K562 (cell line): ENCODE data around the gene ASPA. TPM values are rescaled to one million over a fixed set of nuclear protein-coding genes. Genes with fewer than 3 reads are reported as not detected.
A peak's percentile ranks its signal among the peaks of the same experiment; 100 is the strongest.

ENCODE experiments used
- ATAC-seq: fragments of 200-7000 bp; cut with Tn5 transposase; 3 replicates; pipeline ENCODE4 v1.9.1; 2020; ENCODE audit warnings: moderate library complexity
- BruUV-seq: library from RNA; stranded (reverse); fragments of 400-500 nt; replicated peaks from 2 replicates; lab custom pipeline; 2021; lab: Mats Ljungman, UMichigan
- CTCF ChIA-PET: fragments of 300-600 bp; formaldehyde crosslinking; extraction: SDS; loops from one replicate; lab custom pipeline; 2021; ENCODE audit warnings: low intra/inter-chr PET ratio; lab: Yijun Ruan, JAX
- POLR2A ChIA-PET: fragments of 300-600, 350-650 bp; sonication (Branson Sonifier 250); formaldehyde crosslinking; extraction: SDS; loops from one replicate; lab custom pipeline; 2021; ENCODE audit warnings: antibody characterized with exemption, inconsistent platforms; lab: Yijun Ruan, JAX
- DNase-seq, 4 experiments: peaks; one replicate each; pipeline versions ENCODE4 v3.0.0 to v3.0.0-alpha.2; 2011 to 2018; ENCODE audit warnings: low spot score in 3 of 4, mixed read lengths in 3 of 4; ENCODE audit errors: extremely low read depth in 1 of 4
- FAIRE-seq: peaks from 2 replicates; lab custom pipeline; 2011; peaks lifted over from hg19 to GRCh38; lab: Jason Lieb, UNC
- H2AFZ ChIP-seq: 2 replicates; pipeline ENCODE4 v1.6.0; 2011; ENCODE audit warnings: low read depth, low read length, control low read depth, inconsistent platforms
- H3K27ac ChIP-seq: fragments of 200-600 bp; 3 replicates; pipeline ENCODE4 v1.8.0; 2011; ENCODE audit warnings: low read depth, mild to moderate bottlenecking, control low read depth, inconsistent platforms, low read length, moderate library complexity, mixed read lengths; ENCODE audit errors: extremely low read depth
- H3K27me3 ChIP-seq, 2 experiments: fragments of 300-600 bp in 1 of 2; 2 replicates in 1 of 2; 3 replicates in 1 of 2; pipeline versions ENCODE4 v1.6.0 to v1.8.0; 2011; ENCODE audit warnings: inconsistent platforms in 2 of 2, low read length in 2 of 2, mild to moderate bottlenecking in 1 of 2, mixed read lengths in 1 of 2, moderate library complexity in 1 of 2; ENCODE audit not compliant: control insufficient read depth in 2 of 2, insufficient read depth in 2 of 2
- H3K36me3 ChIP-seq: fragments of 300-600 bp; 3 replicates; pipeline ENCODE4 v1.8.0; 2011; ENCODE audit warnings: mild to moderate bottlenecking, low read length, inconsistent platforms; ENCODE audit not compliant: control insufficient read depth, insufficient read depth
- H3K4me1 ChIP-seq, 2 experiments: fragments of 200-600 bp in 1 of 2; replicated peaks in 1 of 2; 2 replicates in 1 of 2; 3 replicates in 1 of 2; pipeline versions ENCODE4 v1.5.1 to v1.8.0; 2011; ENCODE audit warnings: inconsistent platforms in 2 of 2, low read length in 2 of 2, mild to moderate bottlenecking in 1 of 2, mixed read lengths in 1 of 2, moderate library complexity in 1 of 2; ENCODE audit not compliant: control insufficient read depth in 2 of 2, insufficient read depth in 2 of 2
- H3K4me2 ChIP-seq: 2 replicates; pipeline ENCODE4 v1.6.1; 2011; ENCODE audit warnings: low read length, control low read depth, inconsistent platforms, mixed read lengths; ENCODE audit not compliant: insufficient read depth
- H3K4me3 ChIP-seq: fragments of 200-600 bp; sonication (generic), shearing (Covaris generic); 2 replicates; pipeline ENCODE4 v1.5.1; 2016; ENCODE audit warnings: control low read depth, inconsistent platforms
- H3K79me2 ChIP-seq: fragments of 200-600 bp; 3 replicates; pipeline ENCODE4 v1.8.0; 2011; ENCODE audit warnings: low read length, inconsistent platforms; ENCODE audit not compliant: control insufficient read depth, insufficient read depth
- H3K9ac ChIP-seq, 2 experiments: 2 replicates each; pipeline versions ENCODE4 v1.6.0 to v1.6.1; 2011; ENCODE audit warnings: low read depth in 2 of 2, low read length in 2 of 2, control low read depth in 1 of 2, inconsistent platforms in 1 of 2, mild to moderate bottlenecking in 1 of 2, mixed read lengths in 1 of 2; ENCODE audit not compliant: insufficient read depth in 1 of 2
- H3K9me1 ChIP-seq: one replicate; pipeline ENCODE4 v1.6.0; 2011; ENCODE audit warnings: inconsistent platforms, mild to moderate bottlenecking, low read length, moderate library complexity; ENCODE audit not compliant: control insufficient read depth, insufficient read depth
- H3K9me3 ChIP-seq: replicated peaks from 2 replicates; pipeline ENCODE4 v1.5.1; 2011; ENCODE audit warnings: low read depth, low read length, inconsistent platforms; ENCODE audit not compliant: control insufficient read depth, insufficient read depth
- H4K20me1 ChIP-seq: replicated peaks from 2 replicates; pipeline ENCODE4 v1.6.1; 2011; ENCODE audit warnings: low read length, inconsistent platforms, mixed read lengths; ENCODE audit not compliant: control insufficient read depth, insufficient read depth
- IFI16 ChIP-seq: fragments of 250-450 bp; sonication (Bioruptor Pico); IDR thresholded peaks from 2 replicates; pipeline ENCODE4 v2.1.2; 2022; ENCODE audit warnings: mild to moderate bottlenecking, inconsistent platforms
- MCM3 ChIP-seq: fragments of 450-650 bp; IDR thresholded peaks from 2 replicates; pipeline ENCODE4 v1.6.1; 2016
- STAG1 ChIP-seq: sonication (generic); formaldehyde crosslinking; IDR thresholded peaks from 2 replicates; pipeline ENCODE4 v1.5.0; 2020; ENCODE audit warnings: missing genetic modification reagents, borderline replicate concordance
- TBL1XR1 ChIP-seq, 2 experiments: IDR thresholded peaks; 2 replicates each; pipeline ENCODE4 v1.6.1; 2012; ENCODE audit warnings: improper control_type of control experiment in 2 of 2, low read length in 2 of 2, mild to moderate bottlenecking in 1 of 2
- USF1 ChIP-seq: sonication (generic); formaldehyde crosslinking; IDR thresholded peaks from 2 replicates; pipeline ENCODE4 v1.9.0; 2022; ENCODE audit warnings: mild to moderate bottlenecking, missing genetic modification reagents
- USF2 ChIP-seq: sonication (generic); formaldehyde crosslinking; IDR thresholded peaks from 2 replicates; pipeline ENCODE4 v1.5.0; 2020; ENCODE audit warnings: missing genetic modification reagents
- ZNF165 ChIP-seq: fragments of 250-450 bp; sonication (Bioruptor Pico); IDR thresholded peaks from 2 replicates; pipeline ENCODE4 v1.4.0; 2020; ENCODE audit warnings: borderline replicate concordance
- ZNF318 ChIP-seq, 2 experiments: fragments of 450-650 bp; IDR thresholded peaks; 2 replicates each; pipeline ENCODE4 v1.6.1; 2016; ENCODE audit warnings: mild to moderate bottlenecking in 2 of 2, borderline replicate concordance in 1 of 2, low read depth in 1 of 2, moderate library complexity in 1 of 2
- WGBS: fragments of 100-300 bp; shearing (Covaris generic); methylation state at CpG from one replicate; pipeline ENCODE4 v1.1.6; 2016; ENCODE audit warnings: low coverage, mixed read lengths; ENCODE audit not compliant: insufficient coverage; ENCODE audit errors: missing lambda C conversion rate; 5-methylcytosine and 5-hydroxymethylcytosine counted together
- in situ Hi-C: fragments of 300-500 bp; cut with MboI; formaldehyde crosslinking; loops from 4 replicates; pipeline ENCODE4 v1.15.0; 2018; ENCODE audit warnings: inconsistent platforms, mixed read lengths
- intact Hi-C: fragments of 100-400 bp; cut with micrococcal nuclease; formaldehyde crosslinking; loops from 2 replicates; pipeline ENCODE4 v1.14.2; 2022
- polyA plus RNA-seq, 8 experiments: library from polyadenylated mRNA; depleted of rRNA in 4 of 8; stranded (reverse) in 5 of 8; unstranded in 3 of 8; fragments of >200 nt; fragmentation: Nextera tagmentation in 2 of 8; fragmentation: Illumina TruSeq in 1 of 8; extraction: Ambion mirVana in 2 of 8; extraction: Trizol in 1 of 8; gene quantifications; 2 replicates each; pipeline versions ENCODE4 v1.2.1 to v1.2.3, GENCODE V29; 2011 to 2014; ENCODE audit warnings: inconsistent platforms in 1 of 8, missing spikeins in 1 of 8
- total RNA-seq, 7 experiments: library from RNA; depleted of rRNA in 6 of 7; stranded (reverse); fragments of >200 nt in 6 of 7; fragmentation: Illumina TruSeq in 2 of 7; extraction: Trizol in 2 of 7; gene quantifications; 2 replicates each; pipeline versions ENCODE4 v1.2.1 to v1.2.3, GENCODE V29; 2011 to 2021; ENCODE audit warnings: low replicate concordance in 1 of 7

Gene ASPA
- total and polyA plus RNA-seq, 9 of the 15 experiments (the other 6 are each of a cell fraction or from before 2014, with no cell fraction given), result not detected

GRCh38 chr17:3528403-3528851, 52.6 kb downstream of the ASPA start:
- Histone ChIP-seq H3K4me2 (no peak overlapping the region), H3K9me1 (no peaks in the 10 kb centered on the region), H2AFZ (no peak overlapping the region), H3K36me3 (no peaks in the 10 kb centered on the region), H3K4me3 (no peak overlapping the region), H3K27ac (no peak overlapping the region), H3K4me1 (no peaks in the 10 kb centered on the region), H4K20me1 (no peaks in the 10 kb centered on the region), H3K79me2 (no peaks in the 10 kb centered on the region), H3K27me3 (peaks cover 18 to 73% of the 10 kb centered on the region in 2 experiments; a peak in 4 of 5 replicates), H3K9ac (no peak overlapping the region), H3K9me3 (no peaks in the 10 kb centered on the region)
- DNase-seq, result no peak
- no TSS peak for BruUV-seq
- no peak for FAIRE-seq
- 2% methylated on average over 10 of the region's 14 CpGs for WGBS
- no peak for ATAC-seq
- POLR2A ChIA-PET, result no interaction called here
- in situ Hi-C loops, result no loop called here
- CTCF ChIA-PET, result no interaction called here
- TF ChIP-seq STAG1 (CRISPR knock-in tag) (no peak), ZNF165 (CRISPR knock-in tag) (no peak), IFI16 (CRISPR knock-in tag) (no peak), ZNF318 (IDR thresholded peaks at IDR 0.05; ENCODE audit: borderline replicate concordance in 1 of 2, low read depth in 1 of 2) (no peak), USF2 (CRISPR knock-in tag) (peak; percentile 65), USF1 (CRISPR knock-in tag) (peak; percentile 62), MCM3 (no peak), TBL1XR1 (IDR thresholded peaks at IDR 0.05; ENCODE audit: low read length in 2 of 2) (no peak)
- intact Hi-C loops, result no loop called here
